Skeletal muscle satellite cell (primary cell): ENCODE measurements around the gene HOTAIR.

Experiments
- H3K27me3 ChIP-seq: 2 replicates; pipeline ENCODE4 v1.7.0; 2013; ENCODE audit warnings: low read length; ENCODE audit not compliant: control insufficient read depth, insufficient read depth
- H3K36me3 ChIP-seq: 2 replicates; pipeline ENCODE4 v1.7.0; 2013; ENCODE audit warnings: mild to moderate bottlenecking, control low read depth, low read length; ENCODE audit not compliant: insufficient read depth
- H3K4me1 ChIP-seq: 2 replicates; pipeline ENCODE4 v1.7.0; 2013; ENCODE audit warnings: low read length; ENCODE audit not compliant: control insufficient read depth, insufficient read depth
- H3K4me2 ChIP-seq: 2 replicates; pipeline ENCODE4 v1.7.0; 2013; ENCODE audit warnings: mild to moderate bottlenecking, low read length
- H3K4me3 ChIP-seq: 2 replicates; pipeline ENCODE4 v1.7.0; 2013; ENCODE audit warnings: low read length
- H3K9ac ChIP-seq: 2 replicates; pipeline ENCODE4 v1.7.0; 2013; ENCODE audit warnings: mild to moderate bottlenecking, low read depth, low read length, moderate library complexity
- H3K9me3 ChIP-seq: replicated peaks from 2 replicates; pipeline ENCODE4 v1.7.0; 2013; ENCODE audit warnings: mild to moderate bottlenecking, control low read depth, low read length

HOTAIR gene

DNA sequence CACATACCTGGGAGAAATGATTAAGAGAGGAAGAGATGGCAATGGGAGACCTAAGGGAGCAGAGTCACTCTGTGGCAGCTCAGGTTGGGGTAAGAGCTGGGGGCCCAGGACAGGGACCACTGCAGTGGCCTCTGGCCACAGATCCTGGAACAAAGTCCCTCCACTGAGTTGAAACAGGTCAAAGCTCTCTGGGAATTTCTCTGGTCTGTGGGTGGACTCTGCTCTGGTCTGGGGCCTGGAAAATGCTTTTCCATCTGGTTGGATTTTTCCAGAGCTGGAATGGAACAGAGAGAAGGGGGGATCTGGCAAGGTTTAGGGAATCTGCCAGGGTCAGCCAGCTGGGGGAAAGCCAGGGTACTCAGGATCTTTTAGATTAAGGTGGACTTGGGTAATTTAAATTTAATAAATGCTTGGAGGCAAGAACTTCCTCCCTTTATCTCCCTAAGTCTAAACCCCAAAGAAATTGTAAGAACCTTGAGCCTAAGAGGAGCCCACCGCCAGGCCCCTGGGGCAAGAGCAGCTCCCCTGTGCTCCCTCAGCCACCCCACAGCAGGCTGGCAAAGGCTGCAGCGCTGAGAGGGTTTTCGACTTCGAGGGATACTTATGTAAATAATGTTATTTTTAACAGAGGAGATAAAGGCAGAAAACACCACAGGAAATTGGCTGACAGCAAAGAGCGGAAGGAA, 13.9 kb upstream of the HOTAIR start:
- Histone ChIP-seq H3K9me3 (no peaks in the 10 kb centered on the region), H3K9ac (peak overlapping the region; percentile 99), H3K4me2 (peak overlapping the region; percentile 100), H3K27me3 (no peaks in the 10 kb centered on the region), H3K4me3 (peak overlapping the region; percentile 93), H3K4me1 (peaks cover 63% of the 10 kb centered on the region), H3K36me3 (no peaks in the 10 kb centered on the region)

DNA sequence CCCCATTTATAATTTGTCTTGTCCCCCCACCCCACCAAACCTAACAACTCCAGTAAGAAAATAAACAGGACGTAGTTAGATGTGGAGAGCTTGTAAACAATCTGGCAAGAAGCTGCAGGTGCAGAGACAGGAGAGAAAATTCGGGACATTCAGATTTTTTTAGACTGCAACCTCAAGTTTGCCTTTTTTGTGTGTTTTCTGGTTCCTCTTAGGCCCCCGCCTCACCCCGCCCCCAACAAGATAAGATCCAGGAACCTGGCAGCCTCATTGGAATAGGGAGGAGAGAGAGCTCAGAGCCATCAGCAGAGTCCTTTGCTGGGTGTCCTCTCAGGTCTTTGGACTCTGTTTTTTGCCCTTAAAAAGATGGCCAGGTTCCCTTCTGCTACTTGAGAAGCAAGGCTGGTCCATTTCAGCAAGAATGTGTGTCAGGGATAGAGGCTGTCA, 13.1 kb upstream of the HOTAIR start:
- H3K9ac ChIP-seq = peak overlapping the region; percentile 99
- H3K9me3 ChIP-seq = no peaks in the 10 kb centered on the region
- H3K4me3 ChIP-seq = peak overlapping the region; percentile 93
- no peaks in the 10 kb centered on the region for H3K27me3 ChIP-seq
- no peaks in the 10 kb centered on the region for H3K36me3 ChIP-seq
- peaks cover 55% of the 10 kb centered on the region for H3K4me1 ChIP-seq
- peak overlapping the region; percentile 100 for H3K4me2 ChIP-seq

DNA sequence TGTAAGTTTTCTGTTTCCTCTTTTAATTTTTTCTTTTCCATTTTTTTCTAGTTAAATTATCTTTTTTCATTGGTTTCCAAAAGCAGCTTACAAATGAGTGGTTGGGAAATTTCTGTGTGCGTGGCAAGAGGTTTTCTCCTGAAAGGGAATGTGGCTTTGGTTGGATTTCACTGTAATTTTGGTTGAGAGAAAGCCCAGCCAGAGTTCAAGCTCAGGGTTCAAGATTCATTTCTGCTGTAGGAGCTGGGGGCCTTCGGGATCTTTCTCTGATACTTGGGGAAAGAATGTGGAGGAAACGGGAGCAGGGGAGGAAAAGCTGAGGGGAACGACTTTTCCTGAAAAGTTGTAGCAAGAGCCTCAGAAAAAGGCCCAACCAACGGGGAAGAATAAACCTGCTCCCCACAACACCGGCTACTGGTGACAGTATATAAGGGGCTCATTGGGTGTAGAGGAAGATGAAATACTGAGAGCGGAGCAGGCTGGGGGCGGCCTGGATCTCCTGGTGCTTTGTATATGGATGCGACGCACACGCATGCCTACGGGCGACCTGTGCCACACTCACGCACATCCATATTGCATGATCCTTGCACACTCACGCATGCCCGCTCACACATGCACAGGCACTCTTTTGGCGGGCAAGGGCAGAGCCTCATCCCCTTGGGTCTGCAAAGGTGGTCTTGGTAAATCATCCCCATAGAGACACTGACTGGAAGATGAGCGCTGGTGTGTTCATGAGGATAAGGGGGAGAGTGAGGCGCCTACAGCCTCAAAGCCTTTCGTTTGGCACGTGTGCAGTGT, 12.1 kb upstream of the HOTAIR start:
- H3K9me3 ChIP-seq = no peaks in the 10 kb centered on the region
- peak overlapping the region; percentile 93 for H3K4me3 ChIP-seq
- no peaks in the 10 kb centered on the region for H3K27me3 ChIP-seq
- H3K9ac ChIP-seq = peak overlapping the region; percentile 99
- H3K4me1 ChIP-seq = peaks cover 46% of the 10 kb centered on the region
- no peaks in the 10 kb centered on the region for H3K36me3 ChIP-seq
- H3K4me2 ChIP-seq = peak overlapping the region; percentile 100

DNA sequence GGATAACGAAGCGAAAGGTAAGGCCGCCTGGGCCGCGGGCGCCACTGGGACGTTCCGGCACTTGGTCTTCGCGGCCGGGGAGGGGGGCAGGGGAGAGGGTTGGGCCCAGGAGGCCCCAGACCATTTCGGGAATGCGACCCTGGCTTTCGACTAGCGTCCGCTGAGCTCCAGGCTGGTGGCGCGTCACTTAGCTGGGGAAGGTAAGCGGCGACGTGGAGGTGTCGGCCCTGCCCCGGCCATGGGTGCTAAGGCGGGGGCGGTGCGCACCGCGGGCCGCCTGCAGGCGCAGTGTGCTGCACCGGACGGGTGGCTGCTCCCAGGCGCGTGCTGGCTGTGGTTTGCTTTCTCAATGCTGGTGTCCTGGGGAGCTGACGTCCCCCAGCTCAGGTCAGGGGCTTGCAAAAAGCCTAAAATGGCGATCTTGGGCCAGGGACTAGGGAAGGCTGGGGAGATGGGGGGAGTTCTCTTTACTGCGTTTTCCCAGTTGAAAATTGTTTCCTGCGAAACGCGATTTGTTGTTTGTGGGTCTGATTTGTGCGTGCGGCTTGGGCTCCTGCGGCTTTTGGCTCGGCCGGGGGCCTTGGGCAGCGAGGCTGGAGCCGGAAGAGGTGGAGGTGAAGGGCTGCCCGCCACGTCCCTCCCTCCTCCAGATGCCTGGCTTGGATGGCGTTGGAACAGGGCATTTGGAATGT, 11.4 kb upstream of the HOTAIR start:
- peak overlapping the region; percentile 93 for H3K4me3 ChIP-seq
- no peaks in the 10 kb centered on the region for H3K9me3 ChIP-seq
- H3K36me3 ChIP-seq = no peaks in the 10 kb centered on the region
- H3K27me3 ChIP-seq = no peaks in the 10 kb centered on the region
- H3K4me2 ChIP-seq = peak overlapping the region; percentile 100
- H3K9ac ChIP-seq = peak overlapping the region; percentile 99
- peaks cover 39% of the 10 kb centered on the region for H3K4me1 ChIP-seq

DNA sequence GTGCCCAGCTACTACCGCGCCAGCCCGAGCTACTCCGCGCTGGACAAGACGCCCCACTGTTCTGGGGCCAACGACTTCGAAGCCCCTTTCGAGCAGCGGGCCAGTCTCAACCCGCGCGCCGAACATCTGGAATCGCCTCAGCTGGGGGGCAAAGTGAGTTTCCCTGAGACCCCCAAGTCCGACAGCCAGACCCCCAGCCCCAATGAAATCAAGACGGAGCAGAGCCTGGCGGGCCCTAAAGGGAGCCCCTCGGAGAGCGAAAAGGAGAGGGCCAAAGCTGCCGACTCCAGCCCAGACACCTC, 10.9 kb upstream of the HOTAIR start:
- Histone ChIP-seq H3K4me3 (peak overlapping the region; percentile 93), H3K9me3 (no peaks in the 10 kb centered on the region), H3K4me1 (peaks cover 34% of the 10 kb centered on the region), H3K36me3 (no peaks in the 10 kb centered on the region), H3K27me3 (no peaks in the 10 kb centered on the region), H3K4me2 (peak overlapping the region; percentile 100), H3K9ac (peak overlapping the region; percentile 99)

DNA sequence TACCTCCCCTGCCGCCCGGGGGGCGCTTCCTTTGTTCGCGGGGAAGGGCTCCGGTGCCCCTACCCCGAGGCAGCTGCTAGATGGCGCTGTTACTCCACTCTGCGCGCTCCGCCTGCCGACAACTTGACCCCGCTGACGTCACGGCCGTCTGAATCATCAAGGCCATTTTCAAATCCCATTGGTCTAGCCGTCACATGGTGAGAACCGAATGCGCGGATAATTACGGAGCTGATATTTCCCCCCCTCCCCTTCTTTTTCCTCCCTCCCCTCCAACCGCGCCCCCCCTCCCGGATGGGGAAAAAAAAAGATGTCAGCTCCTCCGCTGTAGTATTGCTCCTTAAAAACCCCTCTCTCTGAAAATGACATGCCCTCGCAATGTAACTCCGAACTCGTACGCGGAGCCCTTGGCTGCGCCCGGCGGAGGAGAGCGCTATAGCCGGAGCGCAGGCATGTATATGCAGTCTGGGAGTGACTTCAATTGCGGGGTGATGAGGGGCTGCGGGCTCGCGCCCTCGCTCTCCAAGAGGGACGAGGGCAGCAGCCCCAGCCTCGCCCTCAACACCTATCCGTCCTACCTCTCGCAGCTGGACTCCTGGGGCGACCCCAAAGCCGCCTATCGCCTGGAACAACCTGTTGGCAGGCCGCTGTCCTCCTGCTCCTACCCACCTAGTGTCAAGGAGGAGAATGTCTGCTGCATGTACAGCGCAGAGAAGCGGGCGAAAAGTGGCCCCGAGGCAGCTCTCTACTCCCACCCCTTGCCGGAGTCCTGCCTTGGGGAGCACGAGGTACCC, 10.3 kb upstream of the HOTAIR start, which contains the start of gene HOXC10:
HOXC10 (plus strand) TSS at position 246 of the 791 bp plus-strand sequence; CDS start at position 360, 114 bp downstream.
- H3K4me1 ChIP-seq = peaks cover 30% of the 10 kb centered on the region
- no peaks in the 10 kb centered on the region for H3K9me3 ChIP-seq
- H3K4me3 ChIP-seq = peak within 1 kb of the TSS; percentile 93
- no peaks in the 10 kb centered on the region for H3K36me3 ChIP-seq
- H3K4me2 ChIP-seq = peak within 1 kb of the TSS; percentile 100
- peak within 1 kb of the TSS; percentile 99 for H3K9ac ChIP-seq
- H3K27me3 ChIP-seq = no peaks in the 10 kb centered on the region

DNA sequence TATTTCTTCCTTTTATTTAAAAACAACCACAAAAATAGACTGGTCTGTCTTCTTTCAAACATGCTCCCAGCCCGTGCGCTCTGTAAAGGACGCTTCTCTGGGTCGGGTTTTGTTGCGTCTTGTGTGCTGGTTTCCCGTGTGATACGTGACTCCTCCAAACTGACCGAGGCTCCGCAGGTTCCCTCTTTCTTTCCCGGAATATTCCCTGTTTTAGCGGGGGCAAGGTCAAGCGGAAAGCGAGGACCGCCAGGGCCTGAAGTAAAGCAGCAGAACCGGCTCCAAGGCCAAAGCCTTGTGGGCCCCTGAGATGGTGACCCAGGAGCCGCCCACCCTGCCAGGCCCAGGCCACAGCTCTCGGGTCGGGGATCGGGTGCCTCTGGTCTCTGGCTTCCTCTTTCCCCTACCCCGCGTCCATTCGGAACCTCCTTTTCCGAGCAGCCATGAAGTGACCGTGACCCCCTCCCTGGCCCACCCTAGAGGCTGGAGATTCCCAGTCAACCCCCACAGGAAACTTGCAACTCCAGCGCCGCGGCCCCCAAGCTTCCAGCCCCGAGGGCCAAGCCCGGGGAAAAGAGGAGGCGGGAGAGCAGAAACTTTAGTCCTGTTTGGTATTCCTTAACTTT, 9.3 kb upstream of the HOTAIR start:
- no peaks in the 10 kb centered on the region for H3K9me3 ChIP-seq
- peak overlapping the region; percentile 98 for H3K9ac ChIP-seq
- peak overlapping the region; percentile 87 for H3K4me3 ChIP-seq
- H3K4me1 ChIP-seq = peaks cover 31% of the 10 kb centered on the region
- H3K27me3 ChIP-seq = no peaks in the 10 kb centered on the region
- H3K36me3 ChIP-seq = no peaks in the 10 kb centered on the region
- peak overlapping the region; percentile 99 for H3K4me2 ChIP-seq

DNA sequence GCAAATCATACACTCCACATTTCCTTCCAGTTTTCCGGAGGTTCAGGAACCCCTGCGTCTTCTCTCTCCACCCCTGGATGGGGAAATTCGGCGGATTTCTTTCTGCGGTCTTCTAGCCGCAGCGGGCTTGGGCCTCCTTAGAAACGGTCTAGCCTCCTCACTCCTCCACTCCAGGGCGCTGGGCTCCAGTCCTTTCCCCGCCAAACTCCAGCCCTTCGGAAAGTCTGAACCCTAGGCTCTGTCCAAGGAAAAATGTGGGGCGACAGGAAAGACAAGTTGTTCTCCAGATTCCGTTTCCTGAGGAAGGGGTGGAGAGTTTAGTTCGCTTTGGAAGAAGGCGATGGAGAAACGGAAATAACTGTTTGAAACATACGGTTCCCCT, 8.8 kb upstream of the HOTAIR start:
- no peaks in the 10 kb centered on the region for H3K27me3 ChIP-seq

DNA sequence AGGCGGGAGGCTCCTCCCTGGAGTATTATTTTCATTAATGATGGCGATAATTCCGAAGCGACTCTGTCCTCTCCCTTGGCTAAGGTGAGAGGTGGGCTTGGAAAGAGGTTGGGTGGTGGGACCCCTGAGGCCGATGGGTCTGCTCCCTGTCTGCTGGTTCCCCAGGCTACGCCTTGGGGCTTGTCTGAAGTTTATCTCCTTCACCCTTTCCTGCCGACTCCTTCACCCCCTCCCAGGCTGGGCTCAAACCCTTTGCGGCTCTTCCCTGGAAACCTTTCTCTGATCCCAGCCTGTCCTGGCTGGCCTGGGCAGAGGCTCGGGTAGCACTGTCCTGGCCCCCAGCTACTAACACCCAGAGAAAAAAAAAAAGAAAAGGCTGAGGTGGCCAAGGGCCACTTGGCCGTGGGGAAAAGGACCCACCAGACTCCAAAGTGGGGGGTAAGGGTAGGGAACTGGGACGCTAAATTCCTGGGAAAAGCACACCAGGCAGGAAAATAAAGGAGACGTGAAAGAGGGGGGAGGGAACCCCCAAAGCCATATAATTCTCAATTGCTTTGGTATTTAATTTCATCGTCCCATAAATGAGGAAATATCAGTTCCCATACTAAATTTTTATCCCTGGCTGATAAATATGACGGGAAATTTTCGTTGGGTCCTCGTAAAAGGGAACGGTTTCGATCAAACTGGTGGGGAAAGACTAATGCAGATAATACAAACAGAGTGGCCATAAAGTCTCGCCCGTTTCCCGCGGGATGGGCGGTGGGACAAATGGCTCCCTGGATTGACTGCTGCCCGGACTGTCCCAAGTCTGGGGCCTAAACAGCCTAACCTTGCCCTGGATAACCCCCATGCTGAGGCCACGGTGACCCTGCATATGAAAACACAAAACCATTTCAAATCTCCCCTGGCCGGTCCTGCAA, 8.2 kb upstream of the HOTAIR start:
- H3K27me3 ChIP-seq = no peaks in the 10 kb centered on the region
- H3K9ac ChIP-seq = peak overlapping the region; percentile 98
- peak overlapping the region; percentile 87 for H3K4me3 ChIP-seq
- no peaks in the 10 kb centered on the region for H3K36me3 ChIP-seq
- H3K4me1 ChIP-seq = peaks cover 31% of the 10 kb centered on the region
- H3K4me2 ChIP-seq = peak overlapping the region; percentile 99
- H3K9me3 ChIP-seq = no peaks in the 10 kb centered on the region

More for the DNA sequence above, 8.8 kb upstream of the HOTAIR start:
- Histone ChIP-seq H3K9ac (peak overlapping the region; percentile 98), H3K4me1 (peaks cover 32% of the 10 kb centered on the region), H3K9me3 (no peaks in the 10 kb centered on the region), H3K4me2 (peak overlapping the region; percentile 99), H3K4me3 (peak overlapping the region; percentile 87), H3K36me3 (no peaks in the 10 kb centered on the region)
